ENCODE results near the gene DPP3. TPM values are rescaled to one million over a fixed set of nuclear protein-coding genes. Genes with fewer than 3 reads are reported as not detected.
A peak's percentile ranks its signal among the peaks of the same experiment; 100 is the strongest.

DPP3 gene
- polyA plus RNA-seq, 3 donors = 22.4 to 37.0 (median 26.7) TPM

- Histone ChIP-seq H3K4me1 (ENCODE audit: control insufficient read depth in 1 of 2, insufficient read depth in 2 of 2, low read length in 2 of 2) (peaks cover 8 to 12% of the 10 kb centered on the region in 2 donors), H4K20me1 (ENCODE audit: insufficient read depth, low read length) (no peaks in the 10 kb centered on the region), H3K27me3 (ENCODE audit: control insufficient read depth in 2 of 2, insufficient read depth in 2 of 2, low read length in 2 of 2) (no peaks in the 10 kb centered on the region), H3K27ac (ENCODE audit: low read depth in 1 of 2, low read length in 2 of 2) (no peak overlapping the region), H3K36me3 (replicated peaks in 1 of 2; ENCODE audit: control insufficient read depth in 1 of 2, insufficient read depth in 2 of 2, low read length in 2 of 2) (peaks cover 32 to 72% of the 10 kb centered on the region in 2 donors), H2AFZ (ENCODE audit: insufficient read depth, low read depth, low read length, poor library complexity, severe bottlenecking) (no peak overlapping the region), H3K4me2 (replicated peaks; ENCODE audit: extremely low read depth, low read length, poor library complexity, severe bottlenecking) (no peak overlapping the region), H3K9ac (ENCODE audit: insufficient read depth, low read length, poor library complexity, severe bottlenecking) (no peak overlapping the region), H3K9me3 (replicated peaks in 1 of 2; ENCODE audit: control insufficient read depth in 1 of 2, insufficient read depth in 1 of 2, low read length in 2 of 2) (no peaks in the 10 kb centered on the region), H3K79me2 (ENCODE audit: insufficient read depth, low read length) (peaks cover 3% of the 10 kb centered on the region), H3K4me3 (replicated peaks in 1 of 3; ENCODE audit: low read depth in 2 of 3, low read length in 3 of 3) (no peak overlapping the region)
- peaks cover 4% of the 10 kb centered on the region for H3K4me1 Mint-ChIP-seq
- no peak for TF ChIP-seq CTCF (IDR thresholded peaks at IDR 0.05)
- intact Hi-C loops (cut with micrococcal nuclease) = no loop called here
- peaks cover 48 to 66% of the 10 kb centered on the region in 2 donors for H3K36me3 Mint-ChIP-seq
- H3K4me3 Mint-ChIP-seq = no peak overlapping the region
- peak overlapping the region in 1 of 7 donors; percentile 36 for H3K27ac Mint-ChIP-seq
- no CpG with 5 or more reads among the region's 7 CpGs for WGBS (ENCODE audit: insufficient coverage)
- no peaks in the 10 kb centered on the region for H3K9me3 Mint-ChIP-seq
- H3K27me3 Mint-ChIP-seq (ENCODE audit: low read depth in 3 of 3) = peaks cover 0 to 2% (median 0%) of the 10 kb centered on the region in 3 donors
- DNase-seq = no peak
These were observed 4.7 kb downstream of the DPP3 start for GRCh38 chr11:66484806-66485380.

GRCh38 chr11:66488957-66489356 lies 8.7 kb downstream of the DPP3 start:
- Mint-ChIP-seq H3K36me3 (peaks cover 57 to 83% of the 10 kb centered on the region in 2 donors), H3K4me3 (no peak overlapping the region), H3K4me1 (no peaks in the 10 kb centered on the region), H3K9me3 (no peaks in the 10 kb centered on the region), H3K27ac (no peak overlapping the region), H3K27me3 (ENCODE audit: low read depth in 3 of 3) (peaks cover 0 to 5% (median 0%) of the 10 kb centered on the region in 3 donors)
- Histone ChIP-seq H3K9ac (ENCODE audit: insufficient read depth, low read length, poor library complexity, severe bottlenecking) (no peak overlapping the region), H3K4me1 (ENCODE audit: control insufficient read depth in 1 of 2, insufficient read depth in 2 of 2, low read length in 2 of 2) (no peaks in the 10 kb centered on the region), H2AFZ (ENCODE audit: insufficient read depth, low read depth, low read length, poor library complexity, severe bottlenecking) (no peak overlapping the region), H3K27ac (ENCODE audit: low read depth in 1 of 2, low read length in 2 of 2) (no peak overlapping the region), H3K4me2 (replicated peaks; ENCODE audit: extremely low read depth, low read length, poor library complexity, severe bottlenecking) (no peak overlapping the region), H3K27me3 (ENCODE audit: control insufficient read depth in 2 of 2, insufficient read depth in 2 of 2, low read length in 2 of 2) (no peaks in the 10 kb centered on the region), H3K9me3 (replicated peaks in 1 of 2; ENCODE audit: control insufficient read depth in 1 of 2, insufficient read depth in 1 of 2, low read length in 2 of 2) (no peaks in the 10 kb centered on the region), H4K20me1 (ENCODE audit: insufficient read depth, low read length) (no peaks in the 10 kb centered on the region), H3K79me2 (ENCODE audit: insufficient read depth, low read length) (no peaks in the 10 kb centered on the region), H3K36me3 (replicated peaks in 1 of 2; ENCODE audit: control insufficient read depth in 1 of 2, insufficient read depth in 2 of 2, low read length in 2 of 2) (peaks cover 52 to 97% of the 10 kb centered on the region in 2 donors), H3K4me3 (replicated peaks in 1 of 3; ENCODE audit: low read depth in 2 of 3, low read length in 3 of 3) (no peak overlapping the region)
- WGBS (ENCODE audit: insufficient coverage) = 96% methylated on average over 8 of the region's 10 CpGs
- TF ChIP-seq CTCF (IDR thresholded peaks at IDR 0.05) = no peak
- intact Hi-C loops (cut with micrococcal nuclease) = no loop called here
- no peak for DNase-seq

Data from CD14-positive monocyte (primary cell).